HFFc6 (cell line): ENCODE results near the gene ZBED1. TPM values are rescaled to one million over a fixed set of nuclear protein-coding genes. Genes with fewer than 3 reads are reported as not detected.

Experiments used
- DNase-seq: peaks from one replicate; pipeline ENCODE4 v3.0.0-alpha.2; 2018
- H3K27ac Mint-ChIP-seq: 2 replicates; pipeline ENCODE4 v1.8.0; 2020; ENCODE audit warnings: mild to moderate bottlenecking, mixed read lengths
- H3K27me3 Mint-ChIP-seq: 2 replicates; pipeline ENCODE4 v1.8.0; 2021; ENCODE audit warnings: mild to moderate bottlenecking, moderate library complexity, mixed read lengths; ENCODE audit not compliant: insufficient read depth
- H3K36me3 Mint-ChIP-seq: 2 replicates; pipeline ENCODE4 v1.8.0; 2021; ENCODE audit warnings: low read depth, mixed read lengths
- H3K4me1 Mint-ChIP-seq: 2 replicates; pipeline ENCODE4 v1.8.0; 2020; ENCODE audit warnings: low read depth, mixed read lengths
- H3K4me3 Mint-ChIP-seq: 2 replicates; pipeline ENCODE4 v1.8.0; 2020; ENCODE audit warnings: mild to moderate bottlenecking, moderate library complexity, mixed read lengths
- H3K9me3 Mint-ChIP-seq: 2 replicates; pipeline ENCODE4 v1.8.0; 2020; ENCODE audit warnings: mild to moderate bottlenecking, mixed read lengths
- total RNA-seq, 6 experiments: library from RNA; stranded (reverse); fragmentation: NEBNext Ultra II Directional; extraction: Animal tissue kit (Norgen Biotek cat#: 25700); gene quantifications; 2 replicates in 1 of 6; 3 replicates in 5 of 6; pipeline ENCODE4 v1.2.3, GENCODE V29; 2021
- TF ChIP-seq, protein P1 (sequence below): fragments of 200-600 bp; sonication (generic); IDR thresholded peaks from 2 replicates; pipeline ENCODE4 v1.5.0; 2021; ENCODE audit warnings: antibody characterized with exemption, mild to moderate bottlenecking

Gene ZBED1
- total RNA-seq, 6 experiments from 2014 or later, result 24.7 to 29.6 (median 25.6) TPM

DNA sequence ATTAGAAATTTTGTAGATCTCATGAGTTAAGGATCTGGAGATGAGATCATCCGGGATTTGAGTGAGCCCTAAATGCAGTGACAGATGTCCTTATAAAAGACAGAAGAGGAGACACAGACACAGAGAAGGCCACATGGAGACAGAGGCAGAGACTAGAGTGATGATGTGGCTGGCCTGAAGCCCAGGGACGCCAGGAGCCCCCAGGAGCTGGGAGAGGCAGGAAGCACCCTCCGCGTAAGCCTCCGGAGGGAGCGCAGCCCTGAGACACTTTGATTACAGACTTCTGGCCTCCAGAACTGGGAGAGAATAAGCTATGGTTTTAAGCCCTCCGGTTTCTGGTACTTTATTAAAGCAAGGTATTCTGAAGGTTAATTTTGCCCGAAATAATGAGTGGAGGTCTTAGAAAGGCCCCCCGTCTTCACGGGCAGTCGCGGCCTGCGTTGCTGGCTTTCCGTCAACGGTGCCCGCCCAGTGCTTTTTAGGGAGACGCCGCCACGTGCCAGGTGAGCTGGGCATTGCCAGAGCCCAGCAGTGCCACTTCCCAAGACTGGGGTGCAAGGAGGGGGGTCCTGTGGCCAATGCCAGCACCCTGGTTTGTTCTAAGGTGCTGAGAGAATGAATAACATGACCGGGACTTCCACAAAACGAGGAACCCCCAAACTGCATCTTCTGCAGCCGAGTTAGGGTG lies 8.1 kb downstream of the ZBED1 start:
- H3K4me1 Mint-ChIP-seq, result peaks cover 9% of the 10 kb centered on the region
- H3K27ac Mint-ChIP-seq, result no peak overlapping the region
- DNase-seq, result no peak
- H3K9me3 Mint-ChIP-seq, result no peaks in the 10 kb centered on the region
- TF ChIP-seq, protein P1, sequence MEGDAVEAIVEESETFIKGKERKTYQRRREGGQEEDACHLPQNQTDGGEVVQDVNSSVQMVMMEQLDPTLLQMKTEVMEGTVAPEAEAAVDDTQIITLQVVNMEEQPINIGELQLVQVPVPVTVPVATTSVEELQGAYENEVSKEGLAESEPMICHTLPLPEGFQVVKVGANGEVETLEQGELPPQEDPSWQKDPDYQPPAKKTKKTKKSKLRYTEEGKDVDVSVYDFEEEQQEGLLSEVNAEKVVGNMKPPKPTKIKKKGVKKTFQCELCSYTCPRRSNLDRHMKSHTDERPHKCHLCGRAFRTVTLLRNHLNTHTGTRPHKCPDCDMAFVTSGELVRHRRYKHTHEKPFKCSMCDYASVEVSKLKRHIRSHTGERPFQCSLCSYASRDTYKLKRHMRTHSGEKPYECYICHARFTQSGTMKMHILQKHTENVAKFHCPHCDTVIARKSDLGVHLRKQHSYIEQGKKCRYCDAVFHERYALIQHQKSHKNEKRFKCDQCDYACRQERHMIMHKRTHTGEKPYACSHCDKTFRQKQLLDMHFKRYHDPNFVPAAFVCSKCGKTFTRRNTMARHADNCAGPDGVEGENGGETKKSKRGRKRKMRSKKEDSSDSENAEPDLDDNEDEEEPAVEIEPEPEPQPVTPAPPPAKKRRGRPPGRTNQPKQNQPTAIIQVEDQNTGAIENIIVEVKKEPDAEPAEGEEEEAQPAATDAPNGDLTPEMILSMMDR, result no peak
- peaks cover 24% of the 10 kb centered on the region for H3K36me3 Mint-ChIP-seq
- no peaks in the 10 kb centered on the region; the same call in 1 of the 2 replicates for H3K27me3 Mint-ChIP-seq
- H3K4me3 Mint-ChIP-seq, result no peak overlapping the region

DNA sequence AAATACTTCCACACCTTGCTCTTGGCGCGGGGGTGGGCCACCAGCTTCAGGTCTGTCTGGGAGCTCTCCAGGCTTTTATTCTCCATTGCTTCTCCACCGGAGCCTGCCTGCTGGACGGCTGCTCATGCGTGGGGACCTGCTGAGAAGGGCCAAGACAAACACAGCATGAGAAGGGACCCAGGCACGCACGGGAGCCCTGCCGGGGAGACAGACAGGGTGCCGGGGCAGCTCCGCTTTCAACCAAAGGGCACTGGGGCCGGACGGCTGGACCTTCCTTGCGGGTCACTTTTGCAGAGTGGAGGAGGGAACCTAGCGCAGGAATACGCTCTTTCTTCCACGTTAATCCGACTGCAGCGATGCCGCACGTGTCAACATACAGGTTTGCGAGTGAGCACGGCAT lies 10.1 kb downstream of the ZBED1 start:
- no peaks in the 10 kb centered on the region for H3K9me3 Mint-ChIP-seq
- H3K4me1 Mint-ChIP-seq, result peaks cover 23% of the 10 kb centered on the region
- no peaks in the 10 kb centered on the region; the same call in 1 of the 2 replicates for H3K27me3 Mint-ChIP-seq
- no peak overlapping the region for H3K4me3 Mint-ChIP-seq
- H3K36me3 Mint-ChIP-seq, result peaks cover 39% of the 10 kb centered on the region
- DNase-seq, result no peak
- no peak overlapping the region for H3K27ac Mint-ChIP-seq
- TF ChIP-seq, protein P1, result no peak

DNA sequence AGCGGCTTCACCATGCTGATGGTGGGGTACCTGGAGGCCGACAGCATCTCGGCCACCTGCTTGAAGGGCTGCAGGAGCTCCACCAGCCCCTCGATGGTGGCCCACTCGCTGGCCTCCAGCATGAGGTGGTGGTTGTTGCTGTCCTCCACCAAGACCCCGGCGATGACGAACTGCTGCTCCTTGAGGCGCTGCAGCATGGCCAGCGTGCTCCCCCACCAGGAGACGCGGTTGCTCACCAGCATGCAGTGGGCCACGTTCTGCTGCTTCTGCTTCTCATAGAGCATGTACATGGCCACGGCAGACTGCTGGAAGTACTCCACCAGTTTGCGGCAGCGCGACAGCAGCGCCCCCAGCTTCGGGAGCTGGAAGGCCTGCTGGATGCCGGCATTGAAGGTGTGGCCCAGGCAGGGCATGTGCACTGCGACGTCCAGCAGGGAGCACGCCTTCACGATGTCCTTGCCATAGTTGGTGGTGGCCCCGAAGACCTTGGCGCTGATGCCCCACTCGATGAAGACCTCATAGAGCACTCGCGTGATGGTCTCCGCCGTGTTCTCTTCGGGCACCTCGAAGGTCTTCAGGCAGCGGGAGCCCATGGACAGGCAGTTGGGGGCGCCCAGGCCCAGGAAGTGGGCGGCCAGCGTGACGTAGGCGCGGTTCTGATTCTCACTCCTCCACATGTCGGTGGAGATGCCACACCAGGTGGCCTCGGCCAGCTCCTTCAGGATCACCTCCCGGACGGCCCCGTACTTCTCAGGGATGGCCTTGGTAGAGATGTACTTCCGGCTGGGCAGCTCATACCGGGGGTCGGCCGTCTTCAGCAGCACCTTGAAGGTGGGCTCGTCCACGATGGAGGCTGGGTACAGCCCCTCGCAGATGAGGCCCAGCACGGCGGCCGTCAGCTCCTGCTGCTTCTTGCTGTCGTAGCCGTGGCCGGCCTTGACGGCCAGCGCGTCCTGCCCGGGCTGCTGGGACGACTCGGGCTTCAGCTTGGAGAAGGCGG lies 11.0 kb downstream of the ZBED1 start:
- no peaks in the 10 kb centered on the region for H3K9me3 Mint-ChIP-seq
- peaks cover 39% of the 10 kb centered on the region for H3K36me3 Mint-ChIP-seq
- no peak overlapping the region for H3K27ac Mint-ChIP-seq
- H3K4me3 Mint-ChIP-seq, result no peak overlapping the region
- no peaks in the 10 kb centered on the region; the same call in 1 of the 2 replicates for H3K27me3 Mint-ChIP-seq
- TF ChIP-seq, protein P1, result no peak
- DNase-seq, result no peak
- H3K4me1 Mint-ChIP-seq, result peaks cover 31% of the 10 kb centered on the region

DNA sequence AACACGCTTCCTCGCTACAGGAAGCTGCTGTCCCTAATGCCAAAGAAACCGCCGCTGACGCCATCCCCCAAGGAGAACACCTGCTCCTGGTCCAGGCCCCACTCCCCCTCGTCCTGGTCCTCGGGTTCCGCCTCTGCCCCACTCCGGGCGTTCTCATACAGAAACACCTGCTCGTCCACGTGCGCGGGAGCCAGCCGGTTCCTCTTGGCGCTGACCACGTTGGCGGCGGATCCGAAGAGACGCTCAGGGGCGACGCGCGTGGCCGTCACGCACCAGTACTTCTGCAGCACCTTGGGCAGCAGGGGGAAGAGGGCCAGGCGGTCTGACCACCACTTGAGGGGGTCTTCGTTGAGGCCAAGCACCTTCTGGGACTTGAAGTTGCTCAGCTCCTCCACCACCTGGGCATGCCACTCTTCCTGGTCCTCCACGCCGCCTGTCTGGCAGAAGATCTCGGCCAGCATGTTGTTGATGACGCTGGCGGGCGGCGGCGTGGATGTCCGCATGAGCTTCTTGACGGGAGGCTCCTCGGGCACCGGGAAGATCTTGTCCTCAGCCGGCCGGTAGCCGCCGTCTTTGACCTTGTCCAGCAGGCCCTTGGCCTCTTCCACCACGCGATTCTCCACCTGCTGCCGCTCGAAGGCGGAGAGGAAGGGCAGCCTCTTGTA lies 12.0 kb downstream of the ZBED1 start:
- no peak for DNase-seq
- no peaks in the 10 kb centered on the region for H3K9me3 Mint-ChIP-seq
- H3K27me3 Mint-ChIP-seq, result peaks cover 2% of the 10 kb centered on the region; the same call in 1 of the 2 replicates
- no peak overlapping the region for H3K27ac Mint-ChIP-seq
- peaks cover 39% of the 10 kb centered on the region for H3K36me3 Mint-ChIP-seq
- H3K4me3 Mint-ChIP-seq, result no peak overlapping the region
- H3K4me1 Mint-ChIP-seq, result peaks cover 41% of the 10 kb centered on the region
- TF ChIP-seq, protein P1, result no peak

DNA sequence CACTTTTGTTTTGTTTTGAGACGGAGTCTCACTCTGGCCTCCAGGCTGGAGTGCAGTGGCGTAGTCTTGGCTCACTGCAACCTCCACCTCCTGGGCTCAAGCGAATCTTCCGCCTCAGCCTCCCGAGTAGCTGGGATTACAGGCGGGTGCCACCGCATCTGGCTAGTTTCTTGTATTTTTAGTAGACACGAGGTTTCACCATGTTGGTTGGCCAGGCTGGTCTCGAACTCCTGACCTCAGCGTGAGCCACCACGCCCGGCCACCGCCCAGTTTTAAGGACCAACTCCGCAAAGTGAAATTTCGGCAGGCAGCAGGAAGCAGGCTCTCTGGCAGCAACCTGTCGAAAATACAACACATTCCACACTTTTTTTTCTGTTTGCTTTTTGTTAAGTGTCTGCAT lies 13.4 kb downstream of the ZBED1 start:
- 0 out of 2 replicates have a peak overlapping the region, but pooled peaks have one; percentile 72 for H3K4me3 Mint-ChIP-seq
- no peak for DNase-seq
- TF ChIP-seq, protein P1, result no peak
- peak overlapping the region; percentile 60; the same call in 1 of the 2 replicates for H3K27ac Mint-ChIP-seq
- H3K27me3 Mint-ChIP-seq, result peaks cover 2% of the 10 kb centered on the region; the same call in 1 of the 2 replicates
- no peaks in the 10 kb centered on the region for H3K9me3 Mint-ChIP-seq
- H3K4me1 Mint-ChIP-seq, result peaks cover 46% of the 10 kb centered on the region
- peaks cover 39% of the 10 kb centered on the region for H3K36me3 Mint-ChIP-seq
